ENCODE results near the gene OR51B2. TPM values are rescaled to one million over a fixed set of nuclear protein-coding genes. Genes with fewer than 3 reads are reported as not detected.
"Not testable (repeated sequence)": the region's sequence is repeated elsewhere in the genome, so short reads cannot be mapped to it uniquely, and the experiment has no call there.

The OR51B2 gene
- total RNA-seq, 1 experiment from 2014 or later = not detected

DNA sequence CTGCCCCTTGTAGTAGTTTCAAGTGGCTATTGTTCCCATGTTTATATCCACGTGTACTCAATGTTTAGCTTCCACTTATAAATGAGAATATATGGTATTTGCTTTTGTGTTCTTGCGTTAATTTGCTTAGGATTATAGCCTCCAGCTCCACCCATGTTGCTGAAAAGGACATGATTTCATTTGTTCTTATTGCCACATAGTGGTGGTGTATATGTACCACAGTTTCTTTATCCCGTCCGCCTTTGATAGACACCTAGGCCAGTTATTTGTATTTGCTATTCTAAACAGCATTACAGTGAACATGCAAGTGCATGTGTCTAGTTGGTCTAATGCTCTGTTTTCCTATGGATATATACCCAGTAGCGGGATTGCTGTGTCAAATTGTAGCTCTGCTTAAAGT, 6.8 kb downstream of the OR51B2 start:
- Mint-ChIP-seq H3K27ac (ENCODE audit: unreplicated experiment) (no peak overlapping the region), H3K36me3 (ENCODE audit: insufficient read depth, unreplicated experiment) (no peaks in the 10 kb centered on the region), H3K27me3 (ENCODE audit: unreplicated experiment) (peaks cover 13% of the 10 kb centered on the region), H3K4me3 (ENCODE audit: low read depth, unreplicated experiment) (no peak overlapping the region), H3K4me1 (ENCODE audit: low read depth, unreplicated experiment) (no peaks in the 10 kb centered on the region), H3K9me3 (ENCODE audit: low read depth, unreplicated experiment) (peaks cover 2% of the 10 kb centered on the region)
- TF ChIP-seq, protein P1, sequence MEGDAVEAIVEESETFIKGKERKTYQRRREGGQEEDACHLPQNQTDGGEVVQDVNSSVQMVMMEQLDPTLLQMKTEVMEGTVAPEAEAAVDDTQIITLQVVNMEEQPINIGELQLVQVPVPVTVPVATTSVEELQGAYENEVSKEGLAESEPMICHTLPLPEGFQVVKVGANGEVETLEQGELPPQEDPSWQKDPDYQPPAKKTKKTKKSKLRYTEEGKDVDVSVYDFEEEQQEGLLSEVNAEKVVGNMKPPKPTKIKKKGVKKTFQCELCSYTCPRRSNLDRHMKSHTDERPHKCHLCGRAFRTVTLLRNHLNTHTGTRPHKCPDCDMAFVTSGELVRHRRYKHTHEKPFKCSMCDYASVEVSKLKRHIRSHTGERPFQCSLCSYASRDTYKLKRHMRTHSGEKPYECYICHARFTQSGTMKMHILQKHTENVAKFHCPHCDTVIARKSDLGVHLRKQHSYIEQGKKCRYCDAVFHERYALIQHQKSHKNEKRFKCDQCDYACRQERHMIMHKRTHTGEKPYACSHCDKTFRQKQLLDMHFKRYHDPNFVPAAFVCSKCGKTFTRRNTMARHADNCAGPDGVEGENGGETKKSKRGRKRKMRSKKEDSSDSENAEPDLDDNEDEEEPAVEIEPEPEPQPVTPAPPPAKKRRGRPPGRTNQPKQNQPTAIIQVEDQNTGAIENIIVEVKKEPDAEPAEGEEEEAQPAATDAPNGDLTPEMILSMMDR (IDR thresholded peaks at IDR 0.05; ENCODE audit: unreplicated experiment) = no peak
- BruUV-seq (replicated peaks) = no TSS peak
- intact Hi-C loops (cut with micrococcal nuclease; ENCODE audit: unreplicated experiment) = no loop called here
- CTCF ChIA-PET = no interaction called here
- no peak for DNase-seq

DNA sequence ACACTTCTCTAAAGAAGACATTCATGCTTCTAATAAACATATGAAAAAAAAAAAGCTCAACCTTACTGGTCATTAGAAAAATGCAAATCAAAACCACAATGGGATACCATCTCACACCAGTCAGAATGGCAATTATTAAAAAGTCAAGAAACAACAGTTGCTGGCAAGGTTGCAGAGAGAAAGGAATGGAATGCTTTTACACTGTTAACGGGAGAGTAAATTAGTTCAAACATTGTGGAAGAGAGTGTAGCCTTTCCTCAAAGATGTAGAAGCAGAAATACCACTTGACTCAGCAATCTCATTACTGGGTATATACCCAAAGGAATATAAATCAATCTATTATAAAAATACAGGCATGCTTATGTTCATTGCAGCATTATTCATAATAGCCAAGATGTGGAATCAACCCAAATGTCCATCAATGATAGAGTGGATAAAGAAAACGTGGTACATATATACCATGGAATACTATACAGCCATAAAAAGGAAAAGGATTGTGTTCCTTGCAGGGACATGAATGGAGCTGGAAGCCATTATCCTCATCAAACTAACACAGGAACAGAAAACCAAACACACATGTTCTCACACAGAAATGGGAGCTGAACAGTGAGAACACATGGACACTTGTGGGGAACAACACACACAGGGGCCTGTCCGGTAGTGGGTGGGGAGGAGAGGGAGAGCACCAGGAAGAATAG, 10.6 kb downstream of the OR51B2 start:
- H3K9me3 Mint-ChIP-seq (ENCODE audit: low read depth, unreplicated experiment); H3K27ac Mint-ChIP-seq (ENCODE audit: unreplicated experiment); BruUV-seq (replicated peaks); H3K4me3 Mint-ChIP-seq (ENCODE audit: low read depth, unreplicated experiment); intact Hi-C loops (cut with micrococcal nuclease; ENCODE audit: unreplicated experiment); CTCF ChIA-PET; H3K4me1 Mint-ChIP-seq (ENCODE audit: low read depth, unreplicated experiment); H3K36me3 Mint-ChIP-seq (ENCODE audit: insufficient read depth, unreplicated experiment); DNase-seq: not testable (repeated sequence)
- peaks cover 20% of the 10 kb centered on the region for H3K27me3 Mint-ChIP-seq (ENCODE audit: unreplicated experiment)

DNA sequence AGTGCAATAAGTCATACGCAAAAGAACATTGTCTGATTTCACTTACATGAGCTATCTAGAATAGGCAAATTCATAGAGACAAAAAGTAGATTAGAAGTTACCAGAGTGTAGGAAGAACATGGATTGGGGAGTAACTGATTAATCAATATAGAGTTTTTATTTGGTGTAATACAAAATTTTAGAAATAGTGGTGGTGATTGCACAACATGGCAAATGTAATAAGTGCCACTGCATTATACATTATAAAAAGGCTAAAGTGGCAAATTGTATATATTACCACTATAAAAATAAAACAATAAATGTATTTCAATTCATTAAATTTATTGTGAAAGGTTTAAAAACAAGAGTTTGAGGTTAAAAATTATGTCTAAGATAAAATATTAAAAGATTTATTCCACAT, 13.7 kb downstream of the OR51B2 start:
- Mint-ChIP-seq H3K4me3 (ENCODE audit: low read depth, unreplicated experiment) (no peak overlapping the region), H3K4me1 (ENCODE audit: low read depth, unreplicated experiment) (no peaks in the 10 kb centered on the region), H3K27ac (ENCODE audit: unreplicated experiment) (no peak overlapping the region), H3K27me3 (ENCODE audit: unreplicated experiment) (peaks cover 26% of the 10 kb centered on the region), H3K36me3 (ENCODE audit: insufficient read depth, unreplicated experiment) (no peaks in the 10 kb centered on the region), H3K9me3 (ENCODE audit: low read depth, unreplicated experiment) (peaks cover 5% of the 10 kb centered on the region)
- TF ChIP-seq, protein P1 (IDR thresholded peaks at IDR 0.05; ENCODE audit: unreplicated experiment) = no peak
- intact Hi-C loops (cut with micrococcal nuclease; ENCODE audit: unreplicated experiment) = no loop called here
- CTCF ChIA-PET = no interaction called here
- DNase-seq = no peak
- BruUV-seq (replicated peaks) = no TSS peak

DNA sequence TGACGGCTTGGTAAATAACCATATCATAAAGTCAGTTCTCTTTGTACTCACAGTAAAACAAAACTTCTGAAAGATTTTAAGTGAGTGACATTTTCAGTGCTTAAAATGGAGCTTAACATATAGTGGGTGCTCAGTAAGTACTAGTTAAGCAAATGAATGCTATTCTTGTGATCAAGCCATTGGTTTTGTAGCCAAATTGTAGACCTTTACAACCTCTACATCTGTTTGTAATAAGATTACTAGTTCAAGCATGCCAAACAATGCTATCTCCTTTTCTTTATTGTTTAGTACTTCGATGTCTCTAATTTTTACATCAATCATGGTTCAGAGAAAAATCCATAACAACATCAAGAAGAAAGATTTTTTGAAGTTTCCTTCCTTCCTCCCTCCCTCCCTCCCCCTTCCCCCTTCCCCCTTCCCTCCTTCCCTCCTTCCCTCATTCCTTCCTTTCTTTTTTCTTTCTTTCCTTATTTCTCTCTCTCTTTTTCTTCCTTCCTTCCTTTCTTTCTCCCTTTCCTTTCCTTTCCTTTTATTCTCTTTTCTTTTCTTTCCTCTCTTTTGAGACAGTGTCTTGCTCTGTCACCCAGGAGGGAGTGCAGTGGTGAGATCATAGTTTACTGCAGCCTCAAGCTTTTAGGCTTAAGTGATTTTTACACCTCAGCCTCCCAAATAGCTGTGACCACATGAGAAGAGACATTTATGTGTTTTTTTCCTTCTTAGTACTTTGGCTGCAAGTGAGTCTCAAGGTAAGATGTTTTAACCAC, 16.7 kb downstream of the OR51B2 start:
- BruUV-seq (replicated peaks) = no TSS peak
- Mint-ChIP-seq H3K36me3 (ENCODE audit: insufficient read depth, unreplicated experiment) (no peaks in the 10 kb centered on the region), H3K4me1 (ENCODE audit: low read depth, unreplicated experiment) (no peaks in the 10 kb centered on the region), H3K4me3 (ENCODE audit: low read depth, unreplicated experiment) (no peak overlapping the region), H3K27me3 (ENCODE audit: unreplicated experiment) (peaks cover 32% of the 10 kb centered on the region), H3K9me3 (ENCODE audit: low read depth, unreplicated experiment) (peaks cover 3% of the 10 kb centered on the region), H3K27ac (ENCODE audit: unreplicated experiment) (no peak overlapping the region)
- CTCF ChIA-PET = interaction anchor here (0.6 kb wide), 1 partner anchor 284 kb away, joined by 5 read pairs; no protein-coding TSS in a partner anchor
- no peak for DNase-seq
- TF ChIP-seq, protein P1 (IDR thresholded peaks at IDR 0.05; ENCODE audit: unreplicated experiment) = no peak
- intact Hi-C loops (cut with micrococcal nuclease; ENCODE audit: unreplicated experiment) = no loop called here

DNA sequence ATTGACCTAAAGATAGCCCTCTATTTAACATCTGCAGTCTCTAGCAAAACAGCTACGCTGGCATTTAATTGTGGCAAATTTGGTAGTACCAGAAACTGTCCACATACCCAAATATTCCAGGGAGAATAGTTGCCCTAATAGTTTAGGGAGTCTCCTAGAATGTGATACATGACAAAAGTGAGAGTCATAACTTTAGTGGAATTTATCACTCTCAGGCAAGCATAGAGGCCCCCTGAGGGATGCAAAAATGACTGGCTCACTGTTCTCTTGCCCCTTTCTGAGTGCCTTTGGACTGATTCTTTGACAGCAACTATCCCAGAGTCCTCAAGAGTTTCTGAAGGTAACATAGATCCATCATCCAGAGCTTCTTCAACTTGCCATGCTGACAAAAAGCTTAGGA, 20.1 kb downstream of the OR51B2 start:
- H3K27me3 Mint-ChIP-seq (ENCODE audit: unreplicated experiment) = peaks cover 59% of the 10 kb centered on the region
- no TSS peak for BruUV-seq (replicated peaks)
- H3K4me3 Mint-ChIP-seq (ENCODE audit: low read depth, unreplicated experiment) = no peak overlapping the region
- TF ChIP-seq, protein P1 (IDR thresholded peaks at IDR 0.05; ENCODE audit: unreplicated experiment) = no peak
- H3K27ac Mint-ChIP-seq (ENCODE audit: unreplicated experiment) = no peak overlapping the region
- peaks cover 4% of the 10 kb centered on the region for H3K9me3 Mint-ChIP-seq (ENCODE audit: low read depth, unreplicated experiment)
- CTCF ChIA-PET = no interaction called here
- H3K4me1 Mint-ChIP-seq (ENCODE audit: low read depth, unreplicated experiment) = no peaks in the 10 kb centered on the region
- no peak for DNase-seq
- no peaks in the 10 kb centered on the region for H3K36me3 Mint-ChIP-seq (ENCODE audit: insufficient read depth, unreplicated experiment)
- intact Hi-C loops (cut with micrococcal nuclease; ENCODE audit: unreplicated experiment) = no loop called here
